GM21723 (cell line): ENCODE data around the gene ACADS.

Experiments
- ATAC-seq: cut with Tn5 transposase; IDR thresholded peaks from one replicate; pipeline ENCODE4 v1.9.1; 2021; ENCODE audit warnings: mild to moderate bottlenecking, moderate library complexity; ENCODE audit not compliant: unreplicated experiment

The ACADS gene, protein sequence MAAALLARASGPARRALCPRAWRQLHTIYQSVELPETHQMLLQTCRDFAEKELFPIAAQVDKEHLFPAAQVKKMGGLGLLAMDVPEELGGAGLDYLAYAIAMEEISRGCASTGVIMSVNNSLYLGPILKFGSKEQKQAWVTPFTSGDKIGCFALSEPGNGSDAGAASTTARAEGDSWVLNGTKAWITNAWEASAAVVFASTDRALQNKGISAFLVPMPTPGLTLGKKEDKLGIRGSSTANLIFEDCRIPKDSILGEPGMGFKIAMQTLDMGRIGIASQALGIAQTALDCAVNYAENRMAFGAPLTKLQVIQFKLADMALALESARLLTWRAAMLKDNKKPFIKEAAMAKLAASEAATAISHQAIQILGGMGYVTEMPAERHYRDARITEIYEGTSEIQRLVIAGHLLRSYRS

GRCh38 chr12:120725659-120726509 is at the start of gene ACADS:
Gene ACADS (plus strand): TSS chr12:120725826. CDS start chr12:120725886, 60 bp downstream.
- peak; percentile 96 for ATAC-seq

DNA sequence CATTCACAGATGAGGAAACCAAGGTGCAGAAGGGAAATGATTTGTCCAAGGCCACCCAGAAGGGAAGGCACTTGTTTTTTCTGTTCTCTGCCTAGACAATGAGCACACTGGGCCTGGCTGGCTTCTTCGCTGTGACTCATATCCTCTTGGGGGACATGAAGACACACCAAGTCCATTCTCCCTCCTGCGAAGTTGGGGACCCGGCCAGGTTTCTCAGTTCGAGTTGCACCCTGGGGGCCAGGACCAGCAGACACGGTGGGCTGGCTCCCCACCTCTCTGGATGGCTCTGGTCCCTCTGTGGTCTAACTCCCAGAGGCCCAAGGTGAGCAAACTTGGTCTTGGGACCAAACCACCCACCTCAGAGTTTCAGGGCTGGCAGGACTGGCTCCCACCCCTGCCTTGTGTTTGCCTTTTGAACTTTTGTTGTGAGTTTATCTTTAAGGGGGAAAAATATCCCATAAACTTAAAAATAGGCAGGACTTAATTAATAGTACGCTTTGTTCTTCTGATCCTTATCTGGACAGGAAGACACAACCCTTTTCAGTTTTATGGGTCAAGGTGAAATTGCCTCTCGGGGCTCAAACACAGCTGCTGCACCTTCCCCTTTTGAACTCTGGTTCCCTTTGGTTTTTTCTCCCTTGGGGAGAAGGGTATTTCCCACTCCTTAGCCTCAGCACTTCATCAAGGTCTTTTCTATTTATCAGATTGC is 47.7 kb upstream of the ACADS start:
- peak; percentile 49 for ATAC-seq

- peak; percentile 25 for ATAC-seq
Measured at GRCh38 chr12:120678572-120678971, 47.1 kb upstream of the ACADS start.

DNA sequence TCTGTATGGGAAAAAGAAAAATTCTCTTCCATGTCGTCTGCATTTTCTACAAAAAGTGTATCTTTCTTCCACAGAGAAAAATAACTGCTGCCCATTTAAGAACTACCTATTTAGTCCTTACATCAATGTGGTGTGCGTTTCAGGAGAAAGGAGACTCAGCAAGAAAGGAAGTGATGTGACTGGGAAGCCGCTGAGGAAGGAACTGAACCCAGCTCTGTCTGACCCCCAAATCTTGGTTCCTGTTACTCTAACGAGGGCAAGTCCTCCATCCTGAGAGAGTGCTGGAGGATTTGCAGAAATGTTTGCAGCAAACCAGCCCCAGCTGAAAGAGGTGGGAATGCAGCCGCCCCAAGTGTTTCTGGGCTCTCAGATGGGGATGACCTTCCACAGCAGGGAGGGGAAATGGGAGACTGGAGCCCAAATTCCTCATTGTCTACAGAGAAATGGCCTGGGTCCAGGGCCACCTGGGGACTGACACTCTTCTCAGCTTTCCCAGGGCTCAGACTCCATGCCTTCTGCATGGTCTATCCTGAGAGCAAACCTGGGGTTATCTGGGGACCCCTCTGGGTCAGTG is 45.4 kb upstream of the ACADS start:
- ATAC-seq = no peak

DNA sequence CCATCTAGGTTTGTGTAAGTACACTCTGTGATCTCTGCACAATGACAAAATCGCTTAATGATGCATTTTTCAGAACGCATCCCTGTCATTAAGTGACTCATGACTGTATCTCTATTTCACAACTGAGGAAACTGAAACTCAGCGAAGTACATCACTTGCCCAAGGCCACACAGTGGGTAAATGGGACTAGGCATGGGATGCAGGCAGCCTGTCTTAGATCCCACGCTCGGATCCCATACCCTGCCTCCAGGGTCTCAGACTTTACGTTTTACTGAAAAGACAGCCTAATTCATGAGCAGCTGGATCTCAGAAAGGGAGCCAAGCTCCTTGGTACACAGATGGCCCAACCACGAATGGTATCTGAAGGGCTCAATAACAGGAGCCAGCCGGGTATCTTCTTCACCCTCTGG is 41.1 kb upstream of the ACADS start:
- ATAC-seq = no peak

GRCh38 chr12:120685522-120685921 is 40.1 kb upstream of the ACADS start:
- ATAC-seq = no peak

DNA sequence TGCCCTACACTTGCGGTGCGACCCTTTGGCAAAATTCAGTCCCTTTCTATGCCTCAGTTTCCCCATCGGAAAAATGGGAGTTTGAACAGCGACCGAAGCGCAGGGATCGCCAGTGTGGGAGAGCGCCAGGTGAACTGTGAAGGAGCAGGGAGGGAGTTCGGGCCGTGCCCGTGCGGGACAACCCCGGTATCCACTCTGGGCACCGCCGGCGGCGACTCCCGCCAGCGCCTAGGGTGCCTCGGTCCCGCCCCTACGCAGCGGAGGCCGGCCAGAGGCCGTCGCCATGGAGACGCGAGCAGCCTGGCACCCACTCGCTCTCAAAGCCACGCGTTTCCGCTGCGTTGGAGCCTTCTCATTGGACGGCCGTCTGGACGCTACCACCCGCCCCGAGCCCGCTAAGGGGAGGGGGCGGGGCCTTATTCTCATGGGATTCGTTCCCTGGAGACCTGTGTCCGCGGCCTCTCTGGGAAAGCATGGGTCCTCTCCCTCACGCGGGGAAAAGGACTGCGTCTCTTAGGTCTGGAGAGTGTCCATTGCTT is 39.4 kb upstream of the ACADS start:
- peak; percentile 76 for ATAC-seq

DNA sequence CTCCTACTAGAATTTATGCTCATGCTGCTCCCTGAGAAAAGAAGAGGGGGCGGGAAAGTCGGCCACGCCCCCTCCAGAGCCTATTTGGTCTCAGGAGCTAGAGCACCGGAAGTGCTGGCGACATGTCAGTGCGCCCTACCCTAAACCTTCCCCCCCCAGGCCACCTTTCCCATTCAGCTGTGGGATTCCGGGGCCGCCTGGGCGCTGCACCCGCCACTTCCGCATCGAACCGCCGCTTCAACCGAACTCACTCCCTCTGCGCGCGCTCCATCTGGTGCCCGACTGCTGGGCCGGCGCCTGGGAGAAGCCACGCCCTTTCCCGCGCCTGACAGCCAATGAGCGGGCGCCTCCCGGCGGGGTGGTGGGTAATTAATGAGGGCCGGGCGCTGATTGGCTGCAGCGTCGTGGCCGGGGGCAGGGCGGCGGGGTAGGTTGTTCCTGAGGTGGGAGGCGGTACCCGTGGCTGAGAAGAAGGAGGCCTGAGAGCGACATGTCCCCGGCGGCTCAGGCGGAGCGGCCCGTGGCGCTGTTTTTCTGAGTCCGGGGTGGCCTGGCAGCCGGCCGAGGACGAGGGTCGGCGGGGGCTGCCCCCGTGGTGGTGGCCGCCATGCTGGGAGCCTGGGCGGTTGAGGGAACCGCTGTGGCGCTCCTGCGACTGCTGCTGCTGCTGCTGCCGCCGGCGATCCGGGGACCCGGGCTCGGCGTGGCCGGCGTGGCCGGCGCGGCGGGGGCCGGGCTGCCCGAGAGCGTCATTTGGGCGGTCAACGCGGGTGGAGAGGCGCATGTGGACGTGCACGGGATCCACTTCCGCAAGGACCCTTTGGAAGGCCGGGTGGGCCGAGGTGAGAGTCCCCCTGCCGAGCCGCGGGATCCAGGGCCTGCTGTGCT is 38.7 kb upstream of the ACADS start, which contains the start of gene MLEC:
Gene MLEC (plus strand): TSS at position 460 of the 888 bp plus-strand sequence. CDS start 148 bp downstream, at position 608.
- peak; percentile 64 for ATAC-seq

GRCh38 chr12:120687578-120688289 is 37.9 kb upstream of the ACADS start:
- ATAC-seq = no peak

- ATAC-seq = no peak
Measured at GRCh38 chr12:120688527-120689071, 37.0 kb upstream of the ACADS start.

DNA sequence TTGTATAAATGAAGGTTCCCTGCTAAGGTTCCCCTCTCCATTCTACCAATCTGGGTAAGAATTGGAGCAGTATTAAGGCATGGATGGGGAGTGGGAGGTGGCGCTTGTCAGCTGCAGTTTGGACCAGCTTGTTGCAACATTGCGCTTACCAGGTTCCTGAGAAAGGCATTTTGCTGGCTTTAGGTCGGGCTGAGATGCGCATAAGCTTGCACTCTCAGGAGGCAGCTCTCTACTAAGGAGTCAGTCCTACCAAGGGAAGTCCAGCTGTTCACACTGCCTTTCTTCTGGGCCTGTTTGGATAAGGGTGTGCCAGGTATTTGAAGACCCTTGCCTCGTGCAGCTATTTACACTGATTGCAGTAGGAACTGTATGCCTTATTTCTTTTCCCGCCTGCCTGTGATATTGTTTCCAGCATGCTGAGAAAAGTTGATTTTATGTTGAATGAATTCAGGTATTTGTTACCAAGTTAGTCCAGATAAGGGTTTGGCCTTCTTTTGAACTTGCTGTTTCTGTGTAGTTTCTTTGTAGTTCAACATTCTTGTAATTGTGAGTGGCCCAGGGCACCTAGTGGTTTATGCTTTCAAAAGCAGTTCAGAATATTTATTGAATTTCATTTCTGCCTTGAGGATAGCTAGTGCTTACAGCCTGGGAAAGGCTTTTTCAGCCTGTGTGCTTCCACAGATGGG is 36.1 kb upstream of the ACADS start:
- no peak for ATAC-seq

- no peak for ATAC-seq
Measured at GRCh38 chr12:120690083-120690450, 35.6 kb upstream of the ACADS start.

DNA sequence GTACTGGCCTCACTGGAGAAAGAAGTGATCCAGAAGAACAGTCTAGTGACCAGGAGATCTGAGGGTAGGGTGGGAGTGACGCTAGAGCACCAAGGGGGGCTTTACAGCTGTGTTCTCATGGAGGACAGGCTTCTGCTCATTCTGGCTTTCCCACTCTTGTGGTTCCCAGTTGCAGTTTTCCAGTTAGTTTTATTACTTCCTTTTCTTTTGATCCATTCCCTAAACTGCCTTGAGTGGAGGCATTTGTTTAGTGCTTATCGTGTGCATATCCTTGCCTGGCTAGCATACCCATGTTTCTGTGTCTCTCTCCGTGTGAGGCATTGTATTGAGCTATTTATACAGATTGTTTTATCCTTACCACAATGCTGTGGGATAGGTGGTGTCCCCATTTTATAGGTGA is 34.6 kb upstream of the ACADS start:
- no peak for ATAC-seq

GRCh38 chr12:120692524-120693033 is 33.0 kb upstream of the ACADS start:
- ATAC-seq = no peak

DNA sequence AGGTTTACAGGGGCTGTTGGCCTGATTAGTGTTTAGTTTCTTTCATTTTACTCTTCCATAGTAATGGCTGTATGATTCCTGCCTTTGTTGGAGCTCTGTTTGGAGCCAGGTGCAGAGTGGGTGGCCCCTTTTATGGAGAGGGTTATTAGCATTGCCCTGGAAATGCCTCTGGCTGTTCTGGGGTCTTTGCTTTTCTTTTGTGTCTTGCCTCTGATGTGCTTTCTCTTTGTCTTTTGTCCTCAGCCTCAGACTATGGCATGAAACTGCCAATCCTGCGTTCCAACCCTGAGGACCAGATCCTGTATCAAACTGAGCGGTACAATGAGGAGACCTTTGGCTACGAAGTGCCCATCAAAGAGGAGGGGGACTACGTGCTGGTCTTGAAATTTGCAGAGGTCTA is 31.8 kb upstream of the ACADS start:
- no peak for ATAC-seq

DNA sequence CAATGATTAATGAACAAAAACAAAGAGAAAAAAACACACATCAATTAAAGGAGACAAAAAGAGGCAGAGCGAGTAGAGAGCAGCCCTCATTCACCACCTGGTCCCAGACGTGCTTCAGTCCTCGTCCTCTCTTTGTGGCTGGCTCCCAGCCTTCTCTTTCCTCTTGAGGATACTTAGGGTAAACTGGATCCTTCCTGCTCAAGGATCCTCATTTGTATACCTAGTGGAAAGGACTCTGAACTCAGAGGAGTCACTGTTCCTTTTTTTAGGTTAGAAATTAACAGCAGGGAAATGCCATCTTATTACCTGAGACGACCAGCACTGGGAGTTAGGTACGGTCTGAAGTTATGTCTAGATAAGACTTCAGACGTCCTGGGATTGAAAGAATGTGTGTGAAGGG is 29.0 kb upstream of the ACADS start:
- no peak for ATAC-seq

DNA sequence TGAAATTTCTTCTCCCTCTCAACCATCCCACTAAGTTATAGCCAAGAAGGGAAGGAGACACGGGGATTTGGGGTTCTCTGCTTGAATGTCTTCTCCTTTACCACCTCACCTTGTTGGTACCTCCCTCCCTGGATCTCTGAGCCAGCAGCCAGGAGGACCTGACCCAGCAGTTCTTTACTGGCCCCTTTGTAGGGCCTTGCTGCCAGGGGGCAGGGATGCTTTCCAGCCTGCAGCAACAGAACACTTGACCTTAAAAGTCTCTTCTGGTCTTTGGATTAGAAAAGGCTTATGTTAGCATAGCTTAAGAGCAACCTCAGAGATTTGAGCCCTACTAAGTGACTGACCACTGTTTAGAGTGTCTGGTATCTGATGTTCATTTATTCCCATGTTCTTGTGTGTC is 28.3 kb upstream of the ACADS start:
- ATAC-seq = no peak

DNA sequence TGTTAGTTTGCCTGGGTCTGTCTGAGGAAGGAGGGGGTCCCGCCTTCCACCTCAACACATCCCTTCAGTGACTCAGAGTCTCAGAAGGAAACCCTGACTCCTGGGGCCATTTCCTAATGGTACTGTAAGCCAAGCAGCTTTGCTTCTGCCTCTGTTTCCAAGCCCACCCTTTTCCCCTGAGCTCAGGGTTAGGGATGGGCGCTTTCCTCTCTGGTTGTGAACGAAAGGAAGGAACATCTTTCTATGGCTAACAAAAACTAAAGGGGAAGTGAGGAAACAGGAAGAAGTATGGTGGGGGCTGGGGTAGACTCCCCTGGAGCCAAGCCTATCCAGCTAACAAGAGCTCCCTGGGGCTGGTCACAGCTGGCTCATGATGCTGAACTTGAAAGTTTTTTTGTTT is 27.0 kb upstream of the ACADS start:
- no peak for ATAC-seq
